H1 (cell line): ENCODE measurements around the gene MRPS16. TPM values are rescaled to one million over a fixed set of nuclear protein-coding genes. Genes with fewer than 3 reads are reported as not detected.

Source experiments
- CTCF ChIA-PET: fragments of 300-600 bp; sonication (Branson Sonifier 250); formaldehyde crosslinking; loops from one replicate; lab custom pipeline; 2021; ENCODE audit not compliant: partially characterized antibody; lab: Charles Lee
- POLR2A ChIA-PET: fragments of 300-600 bp; sonication (Branson Sonifier 250); formaldehyde crosslinking; loops from one replicate; lab custom pipeline; 2021; ENCODE audit warnings: inconsistent platforms; ENCODE audit not compliant: partially characterized antibody; lab: Charles Lee
- DNase-seq, 2 experiments: peaks; one replicate each; pipeline versions ENCODE4 v3.0.0 to v3.0.0-alpha.2; 2010 to 2022; ENCODE audit warnings: low spot score in 2 of 2, low read depth in 1 of 2, mixed read lengths in 1 of 2
- FAIRE-seq: peaks from 2 replicates; lab custom pipeline; 2011; peaks lifted over from hg19 to GRCh38; lab: Jason Lieb, UNC
- H2AFZ ChIP-seq: 2 replicates; pipeline ENCODE4 v1.8.1; 2012; ENCODE audit warnings: low read length, inconsistent platforms
- H2AK5ac ChIP-seq: 2 replicates; pipeline ENCODE4 v1.6.1; 2013; ENCODE audit warnings: low read depth, low read length
- H2BK120ac ChIP-seq: replicated peaks from 2 replicates; pipeline ENCODE3; 2013; ENCODE audit warnings: low read depth, low read length, inconsistent platforms
- H2BK12ac ChIP-seq: 2 replicates; pipeline ENCODE4 v1.6.1; 2013; ENCODE audit warnings: low read depth, low read length
- H2BK15ac ChIP-seq: 2 replicates; pipeline ENCODE4 v1.6.1; 2013; ENCODE audit warnings: low read length
- H2BK20ac ChIP-seq: 2 replicates; pipeline ENCODE4 v1.6.1; 2013; ENCODE audit warnings: low read length
- H2BK5ac ChIP-seq: 2 replicates; pipeline ENCODE4 v1.6.1; 2013; ENCODE audit warnings: low read depth, low read length
- H3K14ac ChIP-seq: 2 replicates; pipeline ENCODE4 v1.6.1; 2013; ENCODE audit warnings: inconsistent platforms; ENCODE audit not compliant: insufficient read length
- H3K18ac ChIP-seq: 2 replicates; pipeline ENCODE4 v1.6.1; 2013; ENCODE audit warnings: low read length; ENCODE audit errors: extremely low read depth
- H3K23ac ChIP-seq: 2 replicates; pipeline ENCODE4 v1.6.1; 2013; ENCODE audit warnings: inconsistent platforms; ENCODE audit not compliant: insufficient read length
- H3K23me2 ChIP-seq: 2 replicates; pipeline ENCODE4 v1.6.1; 2013; ENCODE audit warnings: low read depth, low read length
- H3K27ac ChIP-seq: 2 replicates; pipeline ENCODE4 v1.6.1; 2011; ENCODE audit warnings: low read depth, low read length, inconsistent platforms
- H3K27me3 ChIP-seq, 4 experiments: replicated peaks in 1 of 4; 1 replicate in 1 of 4; 2 replicates in 3 of 4; pipeline versions ENCODE4 v1.6.1 to v1.8.1; 2011 to 2013; ENCODE audit warnings: low read length in 3 of 4, mild to moderate bottlenecking in 3 of 4, inconsistent platforms in 2 of 4, mixed read lengths in 2 of 4, moderate library complexity in 1 of 4; ENCODE audit not compliant: control insufficient read depth in 3 of 4, insufficient read depth in 3 of 4; ENCODE audit errors: extremely low read depth in 1 of 4
- H3K36me3 ChIP-seq, 4 experiments: 2 replicates each; pipeline versions ENCODE4 v1.6.1 to v1.8.1; 2011 to 2013; ENCODE audit warnings: mild to moderate bottlenecking in 4 of 4, low read length in 3 of 4, moderate library complexity in 2 of 4, control low read depth in 1 of 4, inconsistent platforms in 1 of 4; ENCODE audit not compliant: insufficient read depth in 4 of 4, control insufficient read depth in 2 of 4
- H3K4ac ChIP-seq: replicated peaks from 2 replicates; pipeline ENCODE3; 2013; ENCODE audit warnings: low read length, low read depth, mixed read lengths, inconsistent platforms; ENCODE audit not compliant: insufficient read length
- H3K4me1 ChIP-seq, 4 experiments: replicated peaks in 1 of 4; 1 replicate in 1 of 4; 2 replicates in 3 of 4; pipeline versions ENCODE4 v1.6.1 to v1.8.1; 2011 to 2013; ENCODE audit warnings: low read length in 3 of 4, inconsistent platforms in 2 of 4, mixed read lengths in 1 of 4; ENCODE audit not compliant: insufficient read depth in 4 of 4, control insufficient read depth in 3 of 4
- H3K4me2 ChIP-seq, 2 experiments: 2 replicates each; pipeline versions ENCODE4 v1.6.1 to v1.8.1; 2011 to 2013; ENCODE audit warnings: low read depth in 2 of 2, low read length in 2 of 2, control low read depth in 1 of 2, inconsistent platforms in 1 of 2, mild to moderate bottlenecking in 1 of 2; ENCODE audit not compliant: insufficient read depth in 1 of 2
- H3K4me3 ChIP-seq, 4 experiments: fragments of 200-600, 300-600 bp in 1 of 4; sonication (generic), shearing (Covaris generic), sonication (Bioruptor Twin) in 1 of 4; 2 replicates each; pipeline versions ENCODE4 v1.5.1 to v1.8.1; 2011 to 2016; ENCODE audit warnings: low read length in 4 of 4, low read depth in 3 of 4, control low read depth in 2 of 4, inconsistent platforms in 2 of 4, mild to moderate bottlenecking in 2 of 4, mixed read lengths in 1 of 4, moderate library complexity in 1 of 4; ENCODE audit not compliant: insufficient read depth in 2 of 4; ENCODE audit errors: extremely low read depth in 1 of 4
- H3K56ac ChIP-seq: replicated peaks from 2 replicates; pipeline ENCODE3; 2013; ENCODE audit warnings: low read depth, mild to moderate bottlenecking, mixed read lengths, low read length, inconsistent platforms; ENCODE audit not compliant: insufficient read length
- H3K79me1 ChIP-seq: 2 replicates; pipeline ENCODE4 v1.6.1; 2013; ENCODE audit warnings: low read depth, low read length, control low read depth
- H3K79me2 ChIP-seq, 2 experiments: 2 replicates each; pipeline versions ENCODE4 v1.6.1 to v1.8.1; 2012 to 2013; ENCODE audit warnings: low read length in 2 of 2, mild to moderate bottlenecking in 2 of 2, inconsistent platforms in 1 of 2; ENCODE audit not compliant: insufficient read depth in 2 of 2, control insufficient read depth in 1 of 2
- H3K9ac ChIP-seq, 4 experiments: replicated peaks in 1 of 4; 1 replicate in 1 of 4; 2 replicates in 3 of 4; pipeline versions ENCODE4 v1.6.1 to v1.8.1; 2011 to 2013; ENCODE audit warnings: low read depth in 3 of 4, low read length in 3 of 4, control low read depth in 2 of 4, mild to moderate bottlenecking in 2 of 4, moderate library complexity in 2 of 4, inconsistent platforms in 1 of 4; ENCODE audit errors: extremely low read depth in 1 of 4
- H3K9me3 ChIP-seq, 2 experiments: 2 replicates each; pipeline versions ENCODE4 v1.6.1 to v1.8.1; 2012 to 2013; ENCODE audit warnings: mild to moderate bottlenecking in 2 of 2, moderate library complexity in 2 of 2, control low read depth in 1 of 2, inconsistent platforms in 1 of 2, low read depth in 1 of 2, low read length in 1 of 2, mixed read lengths in 1 of 2; ENCODE audit not compliant: insufficient read depth in 2 of 2
- H4K20me1 ChIP-seq, 2 experiments: replicated peaks in 1 of 2; 2 replicates each; pipeline versions ENCODE3 to v1.8.1; 2011 to 2013; ENCODE audit warnings: inconsistent platforms in 2 of 2, low read length in 2 of 2, mild to moderate bottlenecking in 1 of 2; ENCODE audit not compliant: insufficient read depth in 2 of 2, control insufficient read depth in 1 of 2
- H4K5ac ChIP-seq: 2 replicates; pipeline ENCODE4 v1.6.1; 2013; ENCODE audit warnings: low read length, low read depth, mixed read lengths, inconsistent platforms; ENCODE audit not compliant: insufficient read length
- H4K8ac ChIP-seq: 2 replicates; pipeline ENCODE4 v1.8.0; 2013; ENCODE audit warnings: mild to moderate bottlenecking, moderate library complexity, low read length, inconsistent platforms; ENCODE audit not compliant: insufficient read depth; ENCODE audit errors: extremely low read depth
- H4K91ac ChIP-seq: replicated peaks from 2 replicates; pipeline ENCODE3; 2013; ENCODE audit warnings: low read length, mixed read lengths, inconsistent platforms; ENCODE audit not compliant: insufficient read length
- CBX5 ChIP-seq: fragments of 300-800, 300-1000 bp; sonication (generic); IDR thresholded peaks from 2 replicates; pipeline ENCODE4 v1.7.1; 2016; ENCODE audit warnings: antibody characterized with exemption, low read length, low read depth
- E2F6 ChIP-seq: IDR thresholded peaks from 2 replicates; pipeline ENCODE4 v1.6.1; 2012; ENCODE audit warnings: inconsistent platforms
- HDAC2 ChIP-seq, 2 experiments: fragments of 300-600 bp in 1 of 2; sonication (generic) in 1 of 2; IDR thresholded peaks; 2 replicates each; pipeline ENCODE4 v1.6.1; 2011 to 2012; ENCODE audit warnings: low read depth in 2 of 2, low read length in 2 of 2, mild to moderate bottlenecking in 2 of 2, moderate library complexity in 2 of 2, borderline replicate concordance in 1 of 2, inconsistent platforms in 1 of 2
- JUN ChIP-seq: IDR thresholded peaks from 2 replicates; pipeline ENCODE4 v1.6.1; 2011; ENCODE audit warnings: low read depth, mild to moderate bottlenecking, improper control_type of control experiment, low read length
- PHF8 ChIP-seq: fragments of 200-600 bp; sonication (generic); conservative IDR thresholded peaks from 2 replicates; pipeline ENCODE4 v1.7.1; 2012; ENCODE audit warnings: low read depth, mild to moderate bottlenecking, inconsistent platforms, low read length, moderate library complexity
- WGBS, 2 experiments: shearing (Covaris generic) in 1 of 2; methylation state at CpG; one replicate each; pipeline versions ENCODE4 v1.1.6 to v1.1.7; 2013 to 2015; ENCODE audit warnings: low lambda C conversion rate in 2 of 2, mixed read lengths in 2 of 2, inconsistent platforms in 1 of 2, low coverage in 1 of 2, missing lambda C conversion rate in 1 of 2; ENCODE audit not compliant: insufficient replicate concordance in 2 of 2, insufficient coverage in 1 of 2, insufficient read length in 1 of 2; ENCODE audit errors: extremely low coverage in 1 of 2, missing lambda C conversion rate in 1 of 2; 5-methylcytosine and 5-hydroxymethylcytosine counted together
- polyA plus RNA-seq, 7 experiments: library from polyadenylated mRNA; depleted of rRNA in 3 of 7; stranded (reverse) in 5 of 7; unstranded in 2 of 7; fragments of >200 nt in 5 of 7; fragments of 200-250 nt in 2 of 7; gene quantifications; 1 replicate in 5 of 7; 2 replicates in 1 of 7; 4 replicates in 1 of 7; pipeline versions ENCODE4 v1.2.1 to v1.2.3, GENCODE V29; 2011 to 2013; ENCODE audit warnings: missing spikeins in 2 of 7, mixed read lengths in 2 of 7
- total RNA-seq: library from RNA; stranded (reverse); fragmentation: NEBNext Ultra II Directional; extraction: Animal tissue kit (Norgen Biotek cat#: 25700); gene quantifications from 2 replicates; pipeline ENCODE4 v1.2.1, GENCODE V29; 2021

The MRPS16 gene
- total and polyA plus RNA-seq, 2 of the 8 experiments (the other 6 are each of a cell fraction or from before 2014, with no cell fraction given) = 125 to 203 TPM

DNA sequence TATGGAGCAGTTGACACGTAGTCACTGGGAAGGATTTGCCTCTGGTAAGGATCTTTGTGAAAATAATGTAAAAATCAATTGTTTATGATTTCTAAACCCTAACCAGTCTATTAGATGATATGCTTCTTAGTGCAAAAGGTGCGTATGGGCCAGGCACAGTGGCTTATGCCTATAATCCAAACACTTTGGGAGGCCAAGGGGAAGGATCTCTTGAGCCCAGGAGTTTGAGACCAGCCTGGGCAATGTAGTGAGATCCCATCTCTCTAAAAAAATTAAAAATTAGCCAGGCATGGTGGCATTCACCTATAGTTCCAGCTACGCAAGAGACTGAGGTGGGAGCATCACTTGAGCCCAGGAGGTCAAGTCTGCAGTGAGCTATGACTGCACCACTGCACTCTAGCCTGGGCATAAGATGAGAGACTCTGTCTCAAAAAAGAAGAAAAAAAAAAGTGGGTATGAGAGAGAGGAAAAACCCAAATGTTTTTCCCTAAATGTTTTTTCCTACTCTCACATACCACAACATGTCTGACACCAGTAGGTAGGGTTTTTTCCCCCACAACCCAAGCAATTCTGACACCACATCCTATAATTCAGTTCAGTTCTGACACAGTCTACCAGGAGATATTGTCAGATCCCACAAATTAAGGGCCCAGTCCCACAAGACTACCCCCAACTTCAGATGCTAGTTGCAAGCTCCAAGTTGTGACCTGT is 41.9 kb downstream of the MRPS16 start:
- POLR2A ChIA-PET = interaction anchor here (0.6 to 0.7 kb wide), 3 partner anchors 11 to 37 kb away, joined by 3 to 5 read pairs (median 3); partner anchors contain the start of gene DNAJC9
- WGBS, 2 experiments = 85% methylated on average over 3 of the region's 3 CpGs; no CpG with 5 or more reads in 1 of the 2 experiments
- no peak for FAIRE-seq

More for the DNA sequence above, 41.9 kb downstream of the MRPS16 start:
- no peaks in the 10 kb centered on the region for H3K27me3 ChIP-seq
- no peaks in the 10 kb centered on the region for H3K23me2 ChIP-seq
- H3K4me2 ChIP-seq = no peak overlapping the region
- no peaks in the 10 kb centered on the region for H3K79me2 ChIP-seq
- H4K5ac ChIP-seq = no peak overlapping the region
- H2AK5ac ChIP-seq = no peak overlapping the region
- TF ChIP-seq PHF8 (no peak), CBX5 (no peak), JUN (no peak), HDAC2 (IDR thresholded peaks at IDR 0.05; ENCODE audit: borderline replicate concordance in 1 of 2, low read depth in 2 of 2, low read length in 2 of 2) (no peak), E2F6 (no peak)
- TF ChIP-seq, all 59 proteins: peak for 0
- Histone ChIP-seq H4K20me1 (no peaks in the 10 kb centered on the region), H3K79me1 (no peaks in the 10 kb centered on the region), H2BK15ac (no peak overlapping the region), H2BK12ac (no peak overlapping the region), H3K9me3 (peaks cover 15 to 20% of the 10 kb centered on the region in 2 experiments), H3K14ac (no peak overlapping the region), H3K18ac (no peak overlapping the region), H2BK20ac (no peak overlapping the region), H2BK5ac (no peak overlapping the region), H3K23ac (no peak overlapping the region), H3K4ac (no peak overlapping the region), H2BK120ac (no peak overlapping the region), H3K27ac (no peak overlapping the region), H3K36me3 (peaks cover 0 to 6% (median 1%) of the 10 kb centered on the region in 4 experiments; a peak in 2 of 8 replicates), H4K91ac (no peak overlapping the region), H3K4me3 (no peak overlapping the region), H2AFZ (no peak overlapping the region), H3K56ac (no peak overlapping the region), H4K8ac (no peak overlapping the region), H3K4me1 (no peaks in the 10 kb centered on the region), H3K9ac (no peak overlapping the region)
- CTCF ChIA-PET = interaction anchor here (1.6 kb wide), 1 partner anchor 401 kb away, joined by 3 read pairs; no protein-coding TSS in a partner anchor
- no peak for DNase-seq
